Common myeloid progenitor, CD34-positive (primary cell): ENCODE measurements around the gene ZFP91.

Experiments used
- CTCF ChIA-PET: fragments of 350-600 bp; sonication (Branson Sonifier 250); formaldehyde crosslinking; loops from one replicate; lab custom pipeline; 2021; ENCODE audit warnings: antibody characterized with exemption; lab: Charles Lee
- POLR2A ChIA-PET: fragments of 350-600 bp; sonication (Branson Sonifier 250); formaldehyde crosslinking; loops from one replicate; lab custom pipeline; 2021; ENCODE audit warnings: antibody characterized with exemption; lab: Charles Lee
- DNase-seq, 3 donors: peaks; one replicate each; pipeline versions ENCODE4 v3.0.0 to v3.0.0-alpha.2; 2013
- H3K27ac ChIP-seq, 2 experiments: 1 replicate in 1 of 2; 2 replicates in 1 of 2; pipeline ENCODE4 v1.7.0; 2013; ENCODE audit warnings: inconsistent platforms in 2 of 2, low read length in 2 of 2, mild to moderate bottlenecking in 2 of 2, low read depth in 1 of 2, moderate library complexity in 1 of 2; ENCODE audit not compliant: severe bottlenecking in 2 of 2, insufficient read depth in 1 of 2, poor library complexity in 1 of 2
- H3K27me3 ChIP-seq, 5 experiments: replicated peaks in 2 of 5; 1 replicate in 3 of 5; 2 replicates in 2 of 5; pipeline versions ENCODE4 v1.6.1 to v1.7.0; 2013; ENCODE audit warnings: low read length in 4 of 5, mild to moderate bottlenecking in 2 of 5, moderate library complexity in 2 of 5, inconsistent platforms in 1 of 5; ENCODE audit not compliant: insufficient read depth in 5 of 5, control insufficient read depth in 4 of 5
- H3K36me3 ChIP-seq, 4 experiments: 1 replicate in 2 of 4; 2 replicates in 2 of 4; pipeline versions ENCODE4 v1.6.1 to v1.7.0; 2013; ENCODE audit warnings: low read length in 3 of 4, control low read depth in 1 of 4, mild to moderate bottlenecking in 1 of 4; ENCODE audit not compliant: control insufficient read depth in 4 of 4, insufficient read depth in 4 of 4
- H3K4me1 ChIP-seq, 4 experiments: 1 replicate in 3 of 4; 2 replicates in 1 of 4; pipeline versions ENCODE4 v1.6.1 to v1.7.1; 2013; ENCODE audit warnings: low read length in 3 of 4, mild to moderate bottlenecking in 3 of 4, control low read depth in 1 of 4, inconsistent platforms in 1 of 4, moderate library complexity in 1 of 4; ENCODE audit not compliant: control insufficient read depth in 4 of 4, insufficient read depth in 4 of 4; ENCODE audit errors: control extremely low read depth in 1 of 4
- H3K4me3 ChIP-seq, 7 experiments: 1 replicate in 4 of 7; 2 replicates in 3 of 7; pipeline versions ENCODE4 v1.5.1 to v1.7.0; 2013; ENCODE audit warnings: mild to moderate bottlenecking in 7 of 7, low read length in 6 of 7, moderate library complexity in 6 of 7, inconsistent platforms in 2 of 7, low read depth in 2 of 7, control low read depth in 1 of 7; ENCODE audit not compliant: insufficient read depth in 4 of 7, control insufficient read depth in 1 of 7; ENCODE audit errors: extremely low read depth in 1 of 7
- H3K9me3 ChIP-seq, 5 experiments: 1 replicate in 4 of 5; 2 replicates in 1 of 5; pipeline versions ENCODE4 v1.6.1 to v1.7.1; 2013; ENCODE audit warnings: low read length in 4 of 5, mild to moderate bottlenecking in 2 of 5, inconsistent platforms in 1 of 5, low read depth in 1 of 5, moderate library complexity in 1 of 5; ENCODE audit not compliant: control insufficient read depth in 4 of 5, insufficient read depth in 2 of 5; ENCODE audit errors: control extremely low read depth in 1 of 5
- WGBS: methylation state at CpG from one replicate; pipeline ENCODE4 v1.1.5; 2013; ENCODE audit not compliant: insufficient coverage; 5-methylcytosine and 5-hydroxymethylcytosine counted together

Gene ZFP91

DNA sequence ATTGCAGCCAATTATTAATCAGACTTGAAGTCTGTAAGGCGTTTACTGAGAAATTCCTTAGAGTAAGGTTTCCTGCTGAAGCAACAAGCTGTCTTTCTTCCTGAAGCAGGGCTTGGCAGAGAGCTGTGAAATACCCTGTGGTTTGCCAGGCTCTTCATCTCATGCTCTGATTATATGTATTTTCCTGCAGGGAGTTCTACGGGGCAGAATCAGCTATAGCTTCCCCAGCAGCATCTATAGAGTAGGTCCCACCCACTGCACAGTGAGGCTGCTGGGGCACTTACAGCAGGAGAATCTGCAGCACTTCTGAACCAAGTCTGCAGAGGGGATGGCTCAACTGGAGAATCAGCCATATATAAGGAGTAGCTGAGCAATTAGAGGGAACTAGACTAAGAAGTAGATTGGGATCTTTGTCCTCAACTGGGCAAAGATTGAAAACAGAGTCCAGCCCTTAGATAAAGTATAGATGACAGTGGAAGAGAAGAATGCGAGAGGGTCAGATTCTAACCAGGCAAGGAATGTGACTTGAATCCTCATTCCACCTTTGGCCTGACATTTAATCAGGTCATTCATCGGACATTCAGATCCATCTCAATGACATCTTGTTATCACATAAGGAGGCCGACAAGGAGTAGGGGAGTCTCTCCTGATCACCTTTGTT is 81.2 kb downstream of the ZFP91 start:
- Histone ChIP-seq H3K9me3 (peaks cover 0 to 9% (median 2%) of the 10 kb centered on the region in 5 experiments), H3K4me3 (no peak overlapping the region), H3K27ac (no peak overlapping the region), H3K27me3 (no peaks in the 10 kb centered on the region), H3K36me3 (no peaks in the 10 kb centered on the region), H3K4me1 (no peaks in the 10 kb centered on the region)
- DNase-seq: no peak
- ChIA-PET POLR2A (interaction anchor here (0.5 kb wide), 1 partner anchor 132 kb away, joined by 3 read pairs; no protein-coding TSS in a partner anchor), CTCF (interaction anchor here (0.9 to 1.4 kb wide), 3 partner anchors 30 to 398 kb away, joined by 3 to 4 read pairs (median 4); no protein-coding TSS in a partner anchor)
- 81% methylated on average over 3 of the region's 5 CpGs for WGBS
